ENCODE results near the gene FYCO1.

Gene FYCO1

DNA sequence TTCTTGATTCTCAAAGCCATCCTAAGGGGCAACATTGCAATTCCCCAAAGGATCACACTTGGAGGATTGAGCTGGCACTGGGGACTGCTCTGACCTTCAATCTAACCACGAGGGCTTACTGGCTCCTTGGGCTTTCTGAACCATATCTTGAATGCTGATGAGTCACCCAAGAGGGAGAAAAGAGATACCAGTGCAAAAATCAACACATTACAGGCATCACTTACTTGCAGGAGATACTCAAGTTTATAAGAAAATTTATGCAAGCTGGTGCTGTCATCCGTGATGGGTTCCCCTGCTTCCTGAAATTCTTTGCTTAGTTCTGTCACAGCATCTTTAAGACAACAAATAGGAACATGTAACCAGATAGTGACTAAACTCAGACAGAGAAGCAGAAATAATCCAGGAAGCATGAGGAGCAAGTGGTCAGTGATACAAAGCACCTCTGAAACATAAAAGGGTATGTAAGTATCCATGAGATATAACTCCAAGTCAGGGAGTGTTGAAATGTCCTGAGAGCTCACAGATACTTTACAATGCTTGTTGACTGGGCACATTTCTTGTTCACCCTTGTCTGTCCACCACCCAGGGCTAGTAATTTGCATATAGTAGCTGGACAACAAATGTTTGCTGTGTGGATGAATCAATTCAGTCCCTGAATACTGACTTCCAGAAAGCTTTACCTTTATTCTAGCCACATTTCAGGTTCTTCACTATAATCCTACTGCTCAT lies 14.1 kb downstream of the FYCO1 start:
- no peak for DNase-seq

DNA sequence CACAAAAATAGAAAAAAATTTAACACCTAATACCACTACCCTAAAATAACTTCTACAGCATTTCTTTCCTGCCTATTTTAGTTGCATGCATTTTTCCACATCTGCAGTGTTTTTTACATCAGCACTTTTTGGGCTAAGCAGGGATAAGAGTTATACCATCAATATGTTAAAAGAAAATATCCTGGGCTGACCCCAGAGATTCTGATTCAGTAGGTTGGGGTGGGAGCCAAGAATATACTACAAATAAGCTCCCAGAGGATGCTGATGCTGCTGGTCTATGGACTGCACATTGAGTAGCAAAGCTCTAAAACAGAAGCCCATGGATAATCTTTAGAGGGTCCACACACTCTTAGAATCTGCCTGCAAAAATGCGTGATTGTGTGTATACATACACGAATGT lies 14.8 kb downstream of the FYCO1 start:
- no peak for DNase-seq

DNA sequence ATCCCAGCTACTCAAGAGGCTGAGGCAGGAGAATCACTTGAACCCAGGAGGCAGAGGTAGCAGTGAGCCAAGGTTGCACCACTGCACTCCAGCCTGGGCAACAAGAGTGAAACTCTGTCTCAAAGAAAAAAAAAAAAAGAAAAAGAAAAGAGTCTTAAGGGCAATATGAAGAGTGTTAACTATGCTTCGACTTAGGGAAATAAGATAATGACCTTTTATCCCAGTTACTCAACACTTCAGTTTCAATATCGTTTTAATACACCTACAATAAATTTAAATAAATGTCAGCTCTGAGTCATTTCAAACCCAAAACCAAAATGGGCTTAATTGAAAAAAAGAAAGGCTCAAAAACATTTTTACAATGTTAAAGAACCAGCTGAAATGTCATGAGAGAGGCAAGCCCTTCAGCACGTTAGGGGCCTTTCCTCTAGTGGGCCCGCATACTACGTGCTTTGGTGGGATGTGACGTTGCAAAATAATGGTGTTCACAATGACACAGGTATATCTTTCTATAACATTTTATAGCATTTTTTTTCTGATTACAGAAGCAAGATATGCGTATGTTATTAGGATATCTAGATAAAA lies 15.3 kb downstream of the FYCO1 start:
- no peak for DNase-seq

DNA sequence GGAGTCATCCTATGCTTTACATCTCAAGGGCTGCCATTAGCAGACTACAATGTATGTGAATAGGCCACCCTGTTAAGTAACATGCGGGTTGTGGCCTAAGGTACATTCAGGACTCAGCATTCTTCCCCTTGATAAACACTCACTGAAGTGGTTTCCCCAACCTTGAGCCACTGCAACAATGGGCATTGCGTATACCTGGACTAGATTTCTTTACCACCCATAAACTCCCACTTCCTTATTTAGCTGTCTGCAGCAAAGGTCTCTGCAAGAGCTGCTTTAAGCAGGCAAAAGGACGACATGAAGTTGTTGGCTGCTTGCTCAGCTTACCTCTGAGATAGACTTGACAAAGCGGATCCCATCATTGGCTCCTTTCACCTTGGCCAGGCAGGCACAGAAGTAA lies 16.2 kb downstream of the FYCO1 start:
- no peak for DNase-seq

DNA sequence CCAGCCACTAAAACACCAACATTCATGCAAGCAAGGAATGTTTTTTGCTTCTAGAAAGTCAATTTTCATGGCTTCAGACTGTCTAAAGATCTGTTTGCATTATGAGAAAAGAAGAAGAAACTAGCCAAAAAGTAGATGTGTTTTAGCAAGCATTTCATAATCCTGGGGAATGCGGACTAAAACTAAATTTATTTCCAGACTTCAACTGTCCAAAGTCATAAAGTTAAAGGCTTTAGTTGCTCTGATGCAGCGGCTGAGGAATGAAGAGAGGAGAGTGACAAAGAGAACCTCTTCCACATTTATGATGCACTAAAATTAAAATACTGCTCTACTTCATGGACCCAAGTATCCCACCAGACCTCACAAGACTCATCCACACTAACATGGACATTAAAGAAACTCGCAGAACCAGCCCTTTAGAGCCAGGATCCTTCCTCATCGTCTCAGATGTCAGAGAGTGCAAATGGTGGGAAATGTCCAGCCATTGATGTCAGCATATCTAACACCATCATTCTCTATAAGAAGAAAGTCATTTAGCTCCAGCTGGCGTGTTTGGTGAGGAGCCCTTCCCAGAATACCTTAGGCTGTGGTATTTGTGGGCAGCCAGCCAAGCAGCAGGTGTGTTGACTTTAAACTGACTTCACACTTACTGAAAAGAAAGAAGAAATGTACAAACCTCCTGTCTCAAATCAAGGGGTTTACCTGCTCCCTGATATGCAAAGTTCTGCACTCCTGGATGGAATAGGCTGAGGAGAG lies 17.4 kb downstream of the FYCO1 start:
- peak; percentile 42 for DNase-seq

DNA sequence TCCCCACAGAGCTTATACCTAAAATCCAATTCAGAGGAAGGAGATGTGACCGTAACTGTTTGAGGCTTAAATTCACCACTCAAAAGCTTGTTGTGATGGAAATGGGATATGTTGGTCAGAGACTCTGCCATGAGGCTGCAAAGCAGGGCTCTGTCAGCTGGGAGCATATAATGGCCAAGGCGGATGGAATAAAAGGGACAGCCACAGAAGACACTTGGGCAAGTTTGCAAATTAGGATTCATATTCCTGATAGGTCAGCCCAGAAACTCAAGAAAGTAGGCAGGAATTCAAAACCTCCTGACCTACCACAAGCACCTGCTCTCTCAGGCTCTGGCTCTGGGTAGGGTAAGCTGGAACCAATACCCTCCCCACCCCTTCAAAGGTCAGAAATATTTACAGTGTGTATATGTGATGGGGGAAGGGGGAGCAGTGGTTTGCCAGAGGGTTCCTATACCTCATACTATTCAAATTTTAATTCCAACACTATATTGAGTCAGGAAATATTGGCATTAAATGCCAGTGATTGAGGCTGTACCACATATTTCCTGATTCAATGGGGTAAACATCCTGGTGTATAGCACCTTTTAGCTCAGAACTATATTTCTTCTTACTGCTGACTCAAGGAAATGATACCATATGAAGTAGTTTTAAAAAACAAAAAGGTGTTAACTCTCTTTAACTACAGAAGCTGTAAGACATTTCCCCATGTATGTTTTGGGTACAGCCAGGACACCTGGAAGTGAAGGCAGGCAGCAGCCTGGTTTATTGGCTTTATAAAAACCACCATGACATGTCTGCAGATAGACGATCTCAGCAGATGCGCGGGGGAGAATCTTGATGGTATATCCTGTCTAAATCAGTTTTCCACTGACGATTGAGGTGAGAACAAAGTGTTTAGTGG lies 19.2 kb downstream of the FYCO1 start:
- peak; percentile 45 for DNase-seq

DNA sequence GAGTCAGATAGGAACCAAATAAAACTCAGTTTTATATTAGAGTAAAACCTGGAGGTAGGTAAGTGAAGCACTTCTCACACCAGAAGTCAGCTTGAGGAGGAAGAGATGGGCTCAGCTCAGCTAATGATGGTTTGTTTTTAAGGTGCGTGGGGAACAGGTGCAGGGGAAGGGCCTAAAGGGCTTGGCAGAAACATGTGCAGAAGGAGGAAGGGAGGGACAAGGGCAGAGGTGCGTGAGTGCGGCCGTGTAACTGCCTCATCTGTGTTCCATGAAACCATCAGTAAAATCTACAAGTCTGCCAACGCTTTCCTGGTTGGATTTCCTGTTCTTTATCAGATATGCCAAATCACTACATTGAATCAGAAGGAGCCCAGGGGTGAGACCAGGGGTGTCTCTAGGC lies 19.9 kb downstream of the FYCO1 start:
- no peak for DNase-seq

DNA sequence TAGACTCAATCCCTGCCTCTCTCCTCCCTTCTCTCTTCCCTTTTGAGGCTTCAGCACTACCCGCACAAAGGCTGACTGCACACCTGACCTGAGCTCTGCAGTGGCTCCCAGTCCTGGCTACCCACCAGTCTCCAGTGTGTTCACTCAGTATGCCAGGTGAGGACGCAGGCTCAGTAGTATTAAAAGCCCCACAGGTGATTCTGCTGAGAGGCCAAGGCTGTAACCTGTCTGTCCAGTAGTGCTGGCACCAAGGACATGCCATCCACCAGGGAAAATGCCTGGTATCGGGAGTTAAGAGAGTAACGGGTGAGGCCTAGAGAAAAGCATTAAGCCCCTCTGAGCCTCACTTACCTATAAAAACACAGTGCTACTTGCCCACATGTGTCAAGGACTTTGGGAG lies 20.9 kb downstream of the FYCO1 start:
- no peak for DNase-seq

DNA sequence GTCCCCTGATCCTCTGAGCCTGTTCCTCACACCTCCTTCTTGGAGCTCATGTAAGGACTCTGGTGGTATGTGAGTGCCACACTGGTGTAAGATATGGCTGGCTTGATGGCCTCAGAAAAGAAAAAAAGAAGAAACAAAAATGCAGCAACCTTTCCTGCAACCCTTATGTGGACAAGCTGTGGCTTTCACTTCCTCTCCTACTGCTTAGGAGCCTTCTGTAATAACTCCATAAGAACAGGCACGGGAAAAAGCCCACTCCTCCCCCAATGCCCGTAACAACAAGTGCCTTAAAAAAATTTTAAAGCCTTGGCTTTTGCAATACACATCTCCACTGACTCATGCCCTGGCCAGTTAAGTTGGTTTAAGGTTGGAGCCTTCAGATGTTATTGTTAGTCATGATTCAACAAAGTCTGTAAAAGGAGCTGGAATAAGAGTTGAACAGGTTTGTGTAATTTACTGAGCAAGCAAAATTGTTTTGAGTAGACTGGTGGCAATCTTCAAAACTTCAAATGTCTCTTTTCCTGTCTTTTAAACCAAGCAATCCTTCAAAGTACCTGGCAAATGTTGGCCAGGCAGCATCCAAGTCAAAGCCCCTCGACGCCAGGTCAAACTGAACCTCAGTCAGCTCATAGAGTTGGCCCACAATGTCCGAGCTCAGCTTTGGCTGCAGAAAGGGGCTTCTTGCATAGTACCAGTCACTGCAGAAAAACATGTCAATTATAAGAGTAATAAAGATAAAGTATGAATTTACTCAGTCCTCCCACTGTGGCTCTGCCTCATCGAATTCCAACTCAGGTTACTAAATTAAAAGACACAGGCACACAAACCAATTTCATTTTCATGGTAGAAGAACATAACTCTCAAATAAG lies 22.9 kb downstream of the FYCO1 start:
- no peak for DNase-seq

DNA sequence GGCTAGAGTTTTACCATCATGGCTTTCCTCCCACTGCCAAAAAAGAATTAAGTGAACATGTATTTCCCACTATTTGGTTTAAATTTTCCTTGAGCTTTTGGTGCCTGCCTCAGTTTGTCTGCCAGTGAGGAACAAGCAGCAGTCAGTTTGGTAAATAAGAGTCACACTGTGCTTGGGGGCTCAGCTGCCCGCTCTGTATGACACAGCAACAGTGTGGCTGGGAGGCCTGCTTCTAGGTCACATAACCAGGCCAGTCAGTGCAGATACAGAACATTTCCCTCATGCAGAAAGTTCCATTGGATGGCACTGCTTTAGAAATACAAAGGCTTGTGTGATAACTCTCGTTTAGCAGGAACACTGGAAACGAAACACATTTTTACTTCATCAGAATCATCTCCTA lies 25.7 kb downstream of the FYCO1 start:
- DNase-seq, result no peak

DNA sequence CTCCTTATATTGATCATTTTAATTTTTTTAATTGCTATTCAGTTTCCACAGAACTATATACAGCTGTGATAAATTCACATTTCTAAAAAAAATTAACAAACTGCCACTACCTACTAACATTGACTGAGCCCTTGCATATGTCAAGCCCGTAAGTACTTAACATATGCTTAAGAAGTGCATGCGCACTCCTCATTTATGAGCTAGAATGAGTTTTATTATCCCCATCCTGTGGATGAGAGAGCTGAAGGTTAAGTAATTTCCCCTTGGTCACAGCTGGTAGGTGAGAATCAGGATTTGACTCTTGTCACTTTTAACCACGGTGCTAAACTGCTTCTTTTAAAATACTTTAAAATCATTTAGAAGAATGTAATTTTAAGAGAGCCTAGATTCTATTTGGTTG lies 26.5 kb downstream of the FYCO1 start:
- no peak for DNase-seq

DNA sequence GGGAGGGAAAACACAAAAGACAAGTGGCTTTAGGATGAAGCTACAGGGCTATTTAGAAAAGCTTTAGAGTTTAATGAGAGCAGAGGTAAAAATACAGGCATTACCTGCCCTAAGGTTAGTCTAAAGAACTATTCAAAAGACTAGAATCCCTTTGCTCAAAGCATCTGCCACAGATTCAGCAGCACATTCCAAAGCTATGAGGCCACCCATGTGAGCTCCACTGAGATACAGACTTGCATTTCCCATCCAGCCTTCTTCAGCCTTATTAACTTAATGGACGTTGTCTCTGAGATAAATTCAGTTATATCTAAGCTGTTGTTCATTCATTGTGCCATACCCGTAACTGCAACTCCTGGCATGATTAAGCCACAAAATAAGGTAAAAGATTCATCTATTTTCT lies 26.9 kb downstream of the FYCO1 start:
- no peak for DNase-seq

DNA sequence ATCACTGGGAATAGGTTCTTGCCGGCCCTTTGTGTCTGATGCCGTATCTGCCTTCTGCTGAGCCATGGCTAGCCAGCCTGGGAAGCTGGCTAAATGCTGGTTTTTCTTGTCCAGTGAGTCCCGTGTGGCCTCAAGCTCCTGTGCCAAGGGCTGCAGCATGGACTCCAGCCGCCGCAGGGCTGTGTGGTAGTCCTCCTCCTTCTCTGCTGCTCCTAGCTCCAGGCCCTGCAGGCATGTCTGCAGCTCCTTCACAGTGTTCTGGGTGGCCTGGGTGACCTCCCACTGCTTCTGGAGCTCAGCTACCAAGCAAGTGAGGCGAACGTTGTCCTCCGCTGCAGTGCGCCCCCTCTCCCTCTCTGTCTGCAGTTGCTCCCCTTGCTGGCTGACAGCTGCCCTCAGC lies 27.5 kb downstream of the FYCO1 start:
- DNase-seq, result no peak

DNA sequence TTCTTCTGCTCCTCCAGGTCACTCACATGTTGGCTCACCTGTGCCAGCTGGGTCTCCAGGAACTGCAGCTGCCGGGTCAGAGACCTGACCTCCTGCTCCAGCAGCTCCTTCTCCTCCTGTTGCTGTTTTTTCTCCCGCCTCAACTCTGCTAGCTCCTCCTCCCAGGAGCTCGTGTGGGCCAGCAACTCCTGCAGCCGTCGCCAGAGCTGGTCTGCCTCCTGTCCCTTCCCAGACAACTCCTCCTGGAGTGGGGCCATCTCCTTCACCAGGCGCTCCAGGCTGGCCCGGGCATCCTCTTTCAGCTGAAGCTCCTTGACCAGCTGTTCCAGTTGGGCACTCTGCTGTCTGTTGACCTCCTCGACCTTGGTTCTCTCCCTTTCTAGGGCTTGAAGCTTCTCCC lies 27.9 kb downstream of the FYCO1 start:
- DNase-seq, result no peak

DNA sequence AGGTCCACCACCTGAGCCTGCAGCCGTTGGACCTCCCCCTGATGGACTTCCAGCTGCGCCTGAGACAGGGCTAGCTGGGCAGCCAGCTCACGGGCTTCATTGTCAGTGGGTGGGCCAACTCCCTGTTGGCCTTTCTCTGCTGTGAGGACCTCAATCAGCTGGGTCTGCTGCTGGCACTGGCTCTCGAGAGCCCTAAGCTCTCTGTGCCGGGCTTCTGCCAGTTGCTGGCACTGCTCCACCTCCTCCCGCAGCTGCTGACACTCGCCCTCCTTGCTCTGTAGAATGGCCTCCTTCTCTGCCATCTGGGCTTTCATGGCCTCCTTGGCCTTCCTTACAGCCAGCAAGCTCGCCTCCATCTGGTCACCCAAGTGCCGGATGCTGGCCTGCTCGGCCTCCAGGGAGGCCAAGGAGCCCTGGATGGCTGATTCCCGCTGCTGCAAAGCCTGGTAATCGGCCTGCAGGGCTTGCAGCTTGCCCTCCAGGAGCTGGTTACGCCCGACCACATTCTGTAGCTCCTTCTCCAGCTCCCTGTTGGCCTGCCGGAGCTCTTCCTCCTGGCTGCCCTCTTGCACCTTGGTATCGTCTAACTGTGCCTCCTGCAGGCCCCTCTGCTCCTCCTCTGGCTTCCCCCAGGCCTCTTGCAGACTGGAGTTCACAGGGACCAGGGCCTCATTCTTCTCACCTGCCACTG lies 28.5 kb downstream of the FYCO1 start:
- DNase-seq, result no peak

DNA sequence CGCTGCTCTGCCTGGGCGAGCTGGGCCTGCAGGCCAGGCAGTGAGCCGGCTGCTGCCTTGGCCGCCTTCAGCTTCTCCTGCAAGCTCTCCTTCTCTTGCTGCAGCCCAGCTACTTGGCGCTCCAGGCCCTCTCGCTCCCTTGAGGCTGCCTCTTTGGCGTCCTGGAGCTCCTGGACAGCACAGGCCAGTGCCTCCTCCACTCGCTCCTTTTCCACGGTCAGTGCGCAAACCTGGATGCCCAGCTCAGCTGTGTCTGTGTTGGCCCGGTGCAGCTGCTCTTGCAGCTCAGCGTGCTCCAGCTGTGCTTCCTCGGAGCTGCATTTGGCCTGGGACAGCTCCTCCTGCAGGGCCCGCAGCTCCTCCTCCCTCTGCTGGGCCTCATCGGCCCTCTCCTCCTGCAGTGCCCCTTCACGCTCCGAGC lies 29.2 kb downstream of the FYCO1 start:
- no peak for DNase-seq

DNA sequence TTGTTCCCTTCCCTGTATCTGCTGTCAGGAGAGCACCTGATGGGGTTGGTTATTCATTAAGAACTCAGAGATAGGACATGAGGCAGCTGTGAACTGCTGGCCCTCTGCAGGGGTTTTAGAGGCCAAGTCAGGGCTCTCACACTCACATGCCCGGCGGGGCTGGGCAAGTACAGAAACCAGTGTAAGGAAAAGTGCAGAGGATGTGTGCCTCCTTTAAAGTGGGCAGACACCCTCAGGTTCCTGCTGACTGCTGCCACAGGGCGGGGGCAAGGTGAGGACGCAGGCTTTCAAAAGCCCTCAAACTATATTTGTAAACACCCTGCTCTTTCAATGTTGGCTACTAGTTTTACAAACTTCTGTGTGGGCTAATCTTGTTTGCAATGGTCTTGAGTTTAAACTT lies 30.0 kb downstream of the FYCO1 start:
- DNase-seq, result no peak

DNA sequence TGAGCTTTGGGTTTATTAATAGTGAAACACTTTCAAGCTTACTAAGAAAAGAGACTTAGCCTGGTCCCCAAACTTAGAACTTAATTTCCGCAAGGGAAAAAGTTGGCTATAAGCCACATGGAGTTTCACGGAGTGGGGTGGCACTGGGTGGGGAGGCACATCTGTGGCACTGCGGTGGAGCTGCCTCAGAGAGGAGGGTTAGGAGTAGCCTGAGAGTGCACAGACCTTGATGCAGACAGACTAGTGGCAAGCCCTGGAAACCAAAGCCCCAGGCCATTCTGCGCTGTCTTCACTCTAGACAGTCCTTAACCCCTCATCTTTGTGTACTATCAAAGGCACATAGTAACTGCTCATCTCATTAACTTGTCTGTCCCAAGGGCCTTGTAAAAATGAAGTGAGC lies 30.4 kb downstream of the FYCO1 start:
- DNase-seq, result no peak

DNA sequence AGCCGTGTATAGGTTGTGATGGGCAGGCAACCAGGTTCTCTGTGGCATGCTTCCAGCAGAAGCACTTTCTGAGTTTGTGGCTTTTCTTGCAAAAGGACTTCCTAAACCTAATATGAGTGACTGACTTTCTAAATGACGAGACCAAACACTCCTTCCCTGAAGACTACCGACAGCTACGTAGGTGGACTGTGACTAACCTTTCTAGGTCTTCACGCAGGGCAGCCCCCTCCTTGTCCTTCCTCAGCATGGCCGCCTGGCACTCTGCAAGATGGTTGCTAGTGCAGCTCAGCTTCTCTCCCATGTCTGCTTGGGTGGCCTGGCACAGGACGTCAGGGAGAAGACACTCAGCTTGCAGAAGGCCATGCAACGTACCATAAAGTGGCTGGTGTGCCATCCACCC lies 31.5 kb downstream of the FYCO1 start:
- DNase-seq, result no peak

DNA sequence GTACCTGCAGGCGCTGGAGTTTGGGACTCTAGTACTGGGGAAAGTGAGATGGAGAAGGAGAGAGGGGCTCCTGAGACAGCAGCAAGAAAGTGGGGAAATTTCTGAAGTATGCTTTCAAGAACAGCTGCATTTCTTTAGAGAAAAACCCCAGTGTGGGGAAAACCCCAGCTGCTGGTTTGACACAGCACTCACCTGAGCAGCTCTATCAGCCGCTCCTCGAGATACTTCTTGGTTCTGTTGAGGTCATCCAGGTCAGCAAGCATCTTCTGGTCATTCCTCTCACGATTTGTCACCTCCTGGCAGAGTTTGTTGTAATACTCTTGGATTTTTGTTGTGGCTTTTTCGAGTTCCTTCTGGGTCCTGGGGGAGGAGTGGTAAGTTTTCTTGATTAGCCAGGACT lies 33.6 kb downstream of the FYCO1 start:
- no peak for DNase-seq

DNA sequence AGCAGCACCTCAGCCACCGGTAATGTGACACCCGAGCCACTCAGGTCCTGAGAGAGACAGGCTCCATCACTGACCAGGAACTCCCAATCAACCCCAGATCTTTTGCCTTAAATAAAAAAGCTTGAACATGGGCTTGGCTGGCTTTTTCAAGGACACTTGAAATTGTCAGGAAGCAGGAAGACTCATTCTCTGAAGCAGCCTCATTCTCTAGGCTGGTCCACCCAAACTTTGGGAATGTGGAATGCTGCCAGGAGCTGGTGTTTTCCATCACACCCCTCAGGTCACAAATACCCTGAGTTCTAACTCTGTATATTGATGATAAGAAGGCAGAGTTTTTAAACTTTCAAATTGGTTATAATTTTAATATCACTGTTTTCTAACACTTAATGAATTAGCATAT lies 35.3 kb downstream of the FYCO1 start:
- no peak for DNase-seq

DNA sequence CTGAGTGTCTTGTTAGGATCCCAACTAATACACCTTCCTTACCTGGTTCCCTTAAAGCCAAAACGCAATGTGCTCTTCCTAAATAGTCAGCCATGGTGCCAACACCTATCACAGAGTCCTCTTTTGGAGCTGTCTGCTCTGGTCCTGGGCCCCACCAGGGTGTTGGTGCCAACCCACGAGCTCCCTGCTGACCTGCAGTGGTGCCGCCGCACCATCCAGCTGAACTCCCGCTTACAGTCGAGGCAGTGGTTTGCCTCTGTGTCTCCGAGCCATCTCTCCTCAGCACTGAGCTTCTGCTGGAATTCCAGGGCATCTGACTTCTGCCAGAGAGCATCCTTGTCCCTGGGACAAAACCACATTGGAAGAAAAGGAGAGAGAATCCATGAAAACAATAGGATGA lies 36.4 kb downstream of the FYCO1 start:
- DNase-seq, result no peak

Measured in CD4-positive, alpha-beta T cell treated with Interleukin-12 subunit alpha and Interleukin-12 subunit beta, for 1 hour (primary cell).